Stimulated activated CD8-positive, alpha-beta memory T cell treated with anti-CD3 and anti-CD28 coated beads, Interleukin-7, amount 100 ng/mL, for 1 hour (primary cell): ENCODE measurements around the gene HNRNPK.
"Not testable (repeated sequence)": the region's sequence is repeated elsewhere in the genome, so short reads cannot be mapped to it uniquely, and the experiment has no call there.

Experiments used
- DNase-seq, 2 donors: peaks; one replicate each; pipeline ENCODE4 v3.0.0-alpha.2; 2020; ENCODE audit warnings: low read depth in 2 of 2

Gene HNRNPK

GRCh38 chr9:83976372-83976771, 3.6 kb downstream of the HNRNPK start:
- DNase-seq = no peak

GRCh38 chr9:83975300-83975699, 4.7 kb downstream of the HNRNPK start:
- no peak for DNase-seq

- DNase-seq = no peak
Observed at GRCh38 chr9:83972286-83972685, 7.7 kb downstream of the HNRNPK start.

GRCh38 chr9:83971485-83971884, 8.5 kb downstream of the HNRNPK start:
- DNase-seq = no peak

- no peak for DNase-seq
Observed at GRCh38 chr9:83969602-83970001, 10.4 kb downstream of the HNRNPK start.

- DNase-seq = no peak
Observed at GRCh38 chr9:83967073-83967472, 12.9 kb downstream of the HNRNPK start.

- DNase-seq = no peak
Observed at GRCh38 chr9:83966209-83966582, 13.8 kb downstream of the HNRNPK start.

GRCh38 chr9:83965350-83966208, 14.4 kb downstream of the HNRNPK start:
- DNase-seq = no peak

- no peak for DNase-seq
Observed at GRCh38 chr9:83964973-83965349, 15.1 kb downstream of the HNRNPK start.

- no peak for DNase-seq
Observed at GRCh38 chr9:83962165-83962564, 17.9 kb downstream of the HNRNPK start.

GRCh38 chr9:83960991-83961390, 19.0 kb downstream of the HNRNPK start:
- no peak for DNase-seq

- no peak for DNase-seq
Observed at GRCh38 chr9:83959061-83959460, 21.0 kb downstream of the HNRNPK start.

- DNase-seq = no peak
Observed at GRCh38 chr9:83957248-83957513, 22.8 kb downstream of the HNRNPK start.

GRCh38 chr9:83956436-83957247, 23.4 kb downstream of the HNRNPK start:
- DNase-seq = no peak

GRCh38 chr9:83956086-83956435, 24.0 kb downstream of the HNRNPK start:
- DNase-seq = no peak

GRCh38 chr9:83948096-83948495, 31.9 kb downstream of the HNRNPK start:
- DNase-seq = not testable (repeated sequence)

GRCh38 chr9:83940590-83941303, 39.3 kb downstream of the HNRNPK start:
- DNase-seq = no peak

- DNase-seq = no peak
Observed at GRCh38 chr9:83937861-83938455, 42.1 kb downstream of the HNRNPK start.

- DNase-seq = no peak
Observed at GRCh38 chr9:83936523-83936922, 43.5 kb downstream of the HNRNPK start.

GRCh38 chr9:83935276-83935935, 44.6 kb downstream of the HNRNPK start:
- no peak for DNase-seq

- no peak for DNase-seq
Observed at GRCh38 chr9:83934569-83935275, 45.3 kb downstream of the HNRNPK start.
